ENCODE data around the gene TEPSIN.

GRCh38 chr17:81189016-81189415 is 49.8 kb downstream of the TEPSIN start:
- TF ChIP-seq CTCF (conservative IDR thresholded peaks at IDR 0.05) (no peak), ZFX (IDR thresholded peaks at IDR 0.05) (no peak)

Measured in C4-2B (cell line).